Epithelial cell of esophagus (primary cell): ENCODE data around the gene SREBF1.
A peak's percentile ranks its signal among the peaks of the same experiment; 100 is the strongest.

Experiments used
- DNase-seq: peaks from one replicate; pipeline ENCODE4 v3.0.0; 2010; ENCODE audit warnings: low read depth
- H3K4me3 ChIP-seq: 2 replicates; pipeline ENCODE4 v1.5.1; 2011; ENCODE audit warnings: mild to moderate bottlenecking, low read length, control low read depth
- CTCF ChIP-seq: IDR thresholded peaks from 2 replicates; pipeline ENCODE4 v1.5.1; 2011; ENCODE audit warnings: low read depth, mild to moderate bottlenecking, low read length, control low read depth, inconsistent platforms; ENCODE audit not compliant: insufficient read depth; ENCODE audit errors: missing control alignments

The SREBF1 gene

GRCh38 chr17:17870247-17870646 lies 33.5 kb upstream of the SREBF1 start:
- no peak for TF ChIP-seq CTCF
- no peak overlapping the region for H3K4me3 ChIP-seq
- no peak for DNase-seq

GRCh38 chr17:17868641-17869522 lies 32.1 kb upstream of the SREBF1 start:
- no peak for DNase-seq
- no peak overlapping the region for H3K4me3 ChIP-seq
- no peak for TF ChIP-seq CTCF

- H3K4me3 ChIP-seq, result no peak overlapping the region
Observed at GRCh38 chr17:17866897-17867296, 30.1 kb upstream of the SREBF1 start.

GRCh38 chr17:17866425-17866824 lies 29.6 kb upstream of the SREBF1 start:
- no peak for DNase-seq
- TF ChIP-seq CTCF, result no peak
- no peak overlapping the region for H3K4me3 ChIP-seq

More at GRCh38 chr17:17866897-17867296, 30.1 kb upstream of the SREBF1 start:
- no peak for DNase-seq
- TF ChIP-seq CTCF, result no peak

- DNase-seq, result no peak
- TF ChIP-seq CTCF, result no peak
Observed at GRCh38 chr17:17865035-17865434, 28.2 kb upstream of the SREBF1 start.

GRCh38 chr17:17860766-17861107 lies 24.0 kb upstream of the SREBF1 start:
- DNase-seq, result no peak
- TF ChIP-seq CTCF, result peak; percentile 6
- H3K4me3 ChIP-seq, result no peak overlapping the region

More at GRCh38 chr17:17865035-17865434, 28.2 kb upstream of the SREBF1 start:
- H3K4me3 ChIP-seq, result no peak overlapping the region
